GM23338 (cell line): Measurements from ENCODE around the gene SLC9A1.

Experiments
- CREB1 ChIP-seq: fragments of 250-450 bp; sonication (Bioruptor Pico); IDR thresholded peaks from 2 replicates; pipeline ENCODE4 v1.5.0; 2020; ENCODE audit warnings: low read depth, mild to moderate bottlenecking, moderate library complexity
- EZH2 ChIP-seq: fragments of 200-600 bp; sonication (generic); IDR thresholded peaks from one replicate; pipeline ENCODE4 v1.8.0; 2017; ENCODE audit warnings: antibody characterized with exemption, mild to moderate bottlenecking, low read depth; ENCODE audit not compliant: unreplicated experiment
- EZH2phosphoT487 ChIP-seq: fragments of 200-600 bp; sonication (generic); IDR thresholded peaks from one replicate; pipeline ENCODE4 v1.8.1; 2018; ENCODE audit warnings: antibody characterized with exemption; ENCODE audit not compliant: unreplicated experiment
- JUNB ChIP-seq: IDR thresholded peaks from one replicate; pipeline ENCODE4 v1.6.1; 2016; ENCODE audit warnings: antibody characterized with exemption; ENCODE audit not compliant: unreplicated experiment
- NANOG ChIP-seq: IDR thresholded peaks from 2 replicates; pipeline ENCODE4 v1.6.1; 2016; ENCODE audit warnings: antibody characterized with exemption, borderline replicate concordance
- POLR2AphosphoS5 ChIP-seq: IDR thresholded peaks from 2 replicates; pipeline ENCODE4 v1.6.1; 2016; ENCODE audit warnings: antibody characterized with exemption, low read depth
- ZNF114 ChIP-seq: fragments of 250-450 bp; sonication (Bioruptor Pico); IDR thresholded peaks from 2 replicates; pipeline ENCODE4 v1.5.0; 2020; ENCODE audit warnings: mild to moderate bottlenecking, moderate library complexity
- ZNF331 ChIP-seq: fragments of 250-450 bp; sonication (Bioruptor Pico); IDR thresholded peaks from 2 replicates; pipeline ENCODE4 v1.5.0; 2020; ENCODE audit warnings: low read depth, mild to moderate bottlenecking, moderate library complexity
- TF ChIP-seq, protein P1 (sequence below), 2 experiments: fragments of 200-600 bp in 1 of 2; sonication (generic) in 1 of 2; conservative IDR thresholded peaks; 2 replicates each; pipeline versions ENCODE4 v1.5.1 to v1.6.1; 2016 to 2017; ENCODE audit warnings: antibody characterized with exemption in 2 of 2, low read depth in 2 of 2, mild to moderate bottlenecking in 2 of 2, moderate library complexity in 1 of 2
- TF ChIP-seq, protein P2 (sequence below): IDR thresholded peaks from one replicate; pipeline ENCODE4 v1.6.1; 2018; ENCODE audit warnings: antibody characterized with exemption; ENCODE audit not compliant: unreplicated experiment
- TF ChIP-seq, protein P3 (sequence below): IDR thresholded peaks from 2 replicates; pipeline ENCODE4 v1.6.1; 2016; ENCODE audit warnings: antibody characterized with exemption

DNA sequence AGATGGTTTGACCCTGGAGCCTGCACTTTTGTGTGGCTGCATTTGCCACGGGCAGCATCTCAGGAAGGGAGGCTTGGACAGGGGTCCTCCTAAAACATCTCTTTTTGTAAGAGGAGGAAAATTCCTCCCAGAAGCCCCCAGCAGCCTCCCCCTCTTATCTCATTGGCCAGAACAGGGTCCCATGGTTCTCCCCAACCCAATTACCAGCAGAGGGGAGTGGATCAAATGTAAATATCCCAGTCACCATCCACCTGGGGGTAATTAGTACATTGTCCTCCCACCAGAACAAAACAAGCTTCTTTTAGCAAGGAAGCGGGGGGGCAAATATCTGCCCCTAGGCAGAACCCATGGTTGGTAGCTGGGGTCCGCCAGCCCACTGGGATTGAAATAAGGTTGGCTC lies 97.5 kb downstream of the SLC9A1 start:
- TF ChIP-seq, protein P1, sequence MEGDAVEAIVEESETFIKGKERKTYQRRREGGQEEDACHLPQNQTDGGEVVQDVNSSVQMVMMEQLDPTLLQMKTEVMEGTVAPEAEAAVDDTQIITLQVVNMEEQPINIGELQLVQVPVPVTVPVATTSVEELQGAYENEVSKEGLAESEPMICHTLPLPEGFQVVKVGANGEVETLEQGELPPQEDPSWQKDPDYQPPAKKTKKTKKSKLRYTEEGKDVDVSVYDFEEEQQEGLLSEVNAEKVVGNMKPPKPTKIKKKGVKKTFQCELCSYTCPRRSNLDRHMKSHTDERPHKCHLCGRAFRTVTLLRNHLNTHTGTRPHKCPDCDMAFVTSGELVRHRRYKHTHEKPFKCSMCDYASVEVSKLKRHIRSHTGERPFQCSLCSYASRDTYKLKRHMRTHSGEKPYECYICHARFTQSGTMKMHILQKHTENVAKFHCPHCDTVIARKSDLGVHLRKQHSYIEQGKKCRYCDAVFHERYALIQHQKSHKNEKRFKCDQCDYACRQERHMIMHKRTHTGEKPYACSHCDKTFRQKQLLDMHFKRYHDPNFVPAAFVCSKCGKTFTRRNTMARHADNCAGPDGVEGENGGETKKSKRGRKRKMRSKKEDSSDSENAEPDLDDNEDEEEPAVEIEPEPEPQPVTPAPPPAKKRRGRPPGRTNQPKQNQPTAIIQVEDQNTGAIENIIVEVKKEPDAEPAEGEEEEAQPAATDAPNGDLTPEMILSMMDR (conservative IDR thresholded peaks at IDR 0.05; ENCODE audit: low read depth in 2 of 2), result no peak
- TF ChIP-seq POLR2AphosphoS5 (no peak), EZH2 (no peak), CREB1 (no peak), ZNF331 (no peak), EZH2phosphoT487 (no peak), JUNB (peak; percentile 39), NANOG (no peak), ZNF114 (CRISPR knock-in tag) (no peak)
- TF ChIP-seq, protein P2, sequence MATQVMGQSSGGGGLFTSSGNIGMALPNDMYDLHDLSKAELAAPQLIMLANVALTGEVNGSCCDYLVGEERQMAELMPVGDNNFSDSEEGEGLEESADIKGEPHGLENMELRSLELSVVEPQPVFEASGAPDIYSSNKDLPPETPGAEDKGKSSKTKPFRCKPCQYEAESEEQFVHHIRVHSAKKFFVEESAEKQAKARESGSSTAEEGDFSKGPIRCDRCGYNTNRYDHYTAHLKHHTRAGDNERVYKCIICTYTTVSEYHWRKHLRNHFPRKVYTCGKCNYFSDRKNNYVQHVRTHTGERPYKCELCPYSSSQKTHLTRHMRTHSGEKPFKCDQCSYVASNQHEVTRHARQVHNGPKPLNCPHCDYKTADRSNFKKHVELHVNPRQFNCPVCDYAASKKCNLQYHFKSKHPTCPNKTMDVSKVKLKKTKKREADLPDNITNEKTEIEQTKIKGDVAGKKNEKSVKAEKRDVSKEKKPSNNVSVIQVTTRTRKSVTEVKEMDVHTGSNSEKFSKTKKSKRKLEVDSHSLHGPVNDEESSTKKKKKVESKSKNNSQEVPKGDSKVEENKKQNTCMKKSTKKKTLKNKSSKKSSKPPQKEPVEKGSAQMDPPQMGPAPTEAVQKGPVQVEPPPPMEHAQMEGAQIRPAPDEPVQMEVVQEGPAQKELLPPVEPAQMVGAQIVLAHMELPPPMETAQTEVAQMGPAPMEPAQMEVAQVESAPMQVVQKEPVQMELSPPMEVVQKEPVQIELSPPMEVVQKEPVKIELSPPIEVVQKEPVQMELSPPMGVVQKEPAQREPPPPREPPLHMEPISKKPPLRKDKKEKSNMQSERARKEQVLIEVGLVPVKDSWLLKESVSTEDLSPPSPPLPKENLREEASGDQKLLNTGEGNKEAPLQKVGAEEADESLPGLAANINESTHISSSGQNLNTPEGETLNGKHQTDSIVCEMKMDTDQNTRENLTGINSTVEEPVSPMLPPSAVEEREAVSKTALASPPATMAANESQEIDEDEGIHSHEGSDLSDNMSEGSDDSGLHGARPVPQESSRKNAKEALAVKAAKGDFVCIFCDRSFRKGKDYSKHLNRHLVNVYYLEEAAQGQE, result no peak
- TF ChIP-seq, protein P3, sequence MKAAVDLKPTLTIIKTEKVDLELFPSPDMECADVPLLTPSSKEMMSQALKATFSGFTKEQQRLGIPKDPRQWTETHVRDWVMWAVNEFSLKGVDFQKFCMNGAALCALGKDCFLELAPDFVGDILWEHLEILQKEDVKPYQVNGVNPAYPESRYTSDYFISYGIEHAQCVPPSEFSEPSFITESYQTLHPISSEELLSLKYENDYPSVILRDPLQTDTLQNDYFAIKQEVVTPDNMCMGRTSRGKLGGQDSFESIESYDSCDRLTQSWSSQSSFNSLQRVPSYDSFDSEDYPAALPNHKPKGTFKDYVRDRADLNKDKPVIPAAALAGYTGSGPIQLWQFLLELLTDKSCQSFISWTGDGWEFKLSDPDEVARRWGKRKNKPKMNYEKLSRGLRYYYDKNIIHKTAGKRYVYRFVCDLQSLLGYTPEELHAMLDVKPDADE, result no peak
